Measurements from ENCODE around the gene TBK1. TPM values are rescaled to one million over a fixed set of nuclear protein-coding genes. Genes with fewer than 3 reads are reported as not detected.

TBK1 gene
- total and polyA plus RNA-seq, 9 of the 15 experiments (the other 6 are each of a cell fraction or from before 2014, with no cell fraction given), result 20.4 to 42.0 (median 27.8) TPM

- in situ Hi-C loops (cut with MboI) (no loop called here), intact Hi-C loops (cut with micrococcal nuclease) (no loop called here)
- H3K4me2 ChIP-seq (ENCODE audit: insufficient read depth, low read length), result no peak overlapping the region
- 0 out of 3 replicates have a peak, but pooled peaks cover 3% of the 10 kb centered on the region for H3K36me3 ChIP-seq (ENCODE audit: control insufficient read depth, insufficient read depth, low read length)
- no peak overlapping the region for H3K27ac ChIP-seq (ENCODE audit: extremely low read depth, low read depth, low read length)
- H3K27me3 ChIP-seq (ENCODE audit: control insufficient read depth in 2 of 2, insufficient read depth in 2 of 2, low read length in 2 of 2), result no peaks in the 10 kb centered on the region; a peak in 2 of 5 replicates
- no peaks in the 10 kb centered on the region for H3K9me3 ChIP-seq (replicated peaks; ENCODE audit: control insufficient read depth, insufficient read depth, low read depth, low read length)
- ChIA-PET CTCF (ENCODE audit: low intra/inter-chr PET ratio) (interaction anchor here (0.6 kb wide), 1 partner anchor 99 kb away, joined by 3 read pairs; no protein-coding TSS in a partner anchor), POLR2A (interaction anchor here (2.1 kb wide), 1 partner anchor 9 kb away, joined by 5 read pairs; no protein-coding TSS in a partner anchor)
- BruUV-seq (replicated peaks), result no TSS peak
- H4K20me1 ChIP-seq (replicated peaks; ENCODE audit: control insufficient read depth, insufficient read depth, low read length), result no peaks in the 10 kb centered on the region
- WGBS (ENCODE audit: insufficient coverage, low coverage, missing lambda C conversion rate), result 48% methylated on average over 4 of the region's 4 CpGs
- H3K4me3 ChIP-seq, result no peak overlapping the region
- TF ChIP-seq JUNB (CRISPR knock-in tag; conservative IDR thresholded peaks at IDR 0.05) (no peak), HBP1 (CRISPR knock-in tag; IDR thresholded peaks at IDR 0.05) (no peak), ZNF134 (CRISPR knock-in tag; conservative IDR thresholded peaks at IDR 0.05) (no peak), WHSC1 (IDR thresholded peaks at IDR 0.05; ENCODE audit: low read length) (no peak), LEF1 (IDR thresholded peaks at IDR 0.05) (no peak), KLF16 (IDR thresholded peaks at IDR 0.05) (no peak), ZBTB5 (IDR thresholded peaks at IDR 0.05) (no peak), CBX1 (IDR thresholded peaks at IDR 0.05; ENCODE audit: low read depth) (no peak), ZC3H4 (CRISPR knock-in tag; IDR thresholded peaks at IDR 0.05; ENCODE audit: borderline replicate concordance) (no peak), CREB1 (IDR thresholded peaks at IDR 0.05) (no peak), CREB1 (CRISPR knock-in tag; IDR thresholded peaks at IDR 0.05) (no peak), ZKSCAN1 (IDR thresholded peaks at IDR 0.05; ENCODE audit: low read depth, low read length) (no peak), YY1 (IDR thresholded peaks at IDR 0.05; ENCODE audit: borderline replicate concordance in 1 of 3, control insufficient read depth in 1 of 3, extremely low read depth in 1 of 3, insufficient read depth in 3 of 3, insufficient read length in 1 of 3, insufficient replicate concordance in 2 of 3, low read depth in 1 of 3, low read length in 2 of 3) (no peak), DACH1 (IDR thresholded peaks at IDR 0.05; ENCODE audit: partially characterized antibody) (no peak), ETS2 (tag; IDR thresholded peaks at IDR 0.05; ENCODE audit: borderline replicate concordance, poor library complexity, severe bottlenecking) (no peak)
- no peak overlapping the region for H3K9ac ChIP-seq (ENCODE audit: insufficient read depth in 1 of 2, low read depth in 2 of 2, low read length in 2 of 2)
- DNase-seq (ENCODE audit: extremely low read depth in 1 of 4, low spot score in 3 of 4), result no peak
- no peaks in the 10 kb centered on the region for H3K9me1 ChIP-seq (ENCODE audit: control insufficient read depth, insufficient read depth, low read length)
- no peaks in the 10 kb centered on the region for H3K79me2 ChIP-seq (ENCODE audit: control insufficient read depth, insufficient read depth, low read length)
- no peak for FAIRE-seq
- H3K4me1 ChIP-seq (replicated peaks in 1 of 2; ENCODE audit: control insufficient read depth in 2 of 2, insufficient read depth in 2 of 2, low read length in 2 of 2), result no peaks in the 10 kb centered on the region
- no peak overlapping the region for H2AFZ ChIP-seq (ENCODE audit: low read depth, low read length)
- ATAC-seq, result peak; percentile 55
Measured at GRCh38 chr12:64506955-64507354, 55.0 kb downstream of the TBK1 start.
